Activated CD8-positive, alpha-beta T cell treated with anti-CD3 and anti-CD28 coated beads for 36 hours (primary cell): ENCODE results near the gene CPE. TPM values are rescaled to one million over a fixed set of nuclear protein-coding genes. Genes with fewer than 3 reads are reported as not detected.

Experiments
- ATAC-seq: fragments of 200-7000 bp; cut with Tn5 transposase; one replicate; pipeline ENCODE4 v1.10.0; 2021; ENCODE audit warnings: mild to moderate bottlenecking, moderate library complexity
- CTCF ChIA-PET: fragments of 350-600 bp; sonication (Branson Sonifier 250); formaldehyde crosslinking; loops from one replicate; lab custom pipeline; 2021; ENCODE audit warnings: antibody characterized with exemption; lab: Charles Lee
- POLR2A ChIA-PET: fragments of 350-600 bp; sonication (Branson Sonifier 250); formaldehyde crosslinking; loops from one replicate; lab custom pipeline; 2021; ENCODE audit warnings: antibody characterized with exemption; lab: Charles Lee
- DNase-seq: peaks from one replicate; pipeline ENCODE4 v3.0.0-alpha.2; 2020
- H3K27ac Mint-ChIP-seq: one replicate; pipeline ENCODE4 v1.8.0; 2021; ENCODE audit warnings: mild to moderate bottlenecking, mixed read lengths
- H3K27me3 Mint-ChIP-seq: one replicate; pipeline ENCODE4 v1.8.0; 2021; ENCODE audit warnings: mixed read lengths
- H3K36me3 Mint-ChIP-seq: one replicate; pipeline ENCODE4 v1.8.0; 2021; ENCODE audit warnings: low read depth, mixed read lengths
- H3K4me1 Mint-ChIP-seq: one replicate; pipeline ENCODE4 v1.8.0; 2021; ENCODE audit warnings: low read depth, mixed read lengths
- H3K4me3 Mint-ChIP-seq: one replicate; pipeline ENCODE4 v1.8.0; 2021; ENCODE audit warnings: mild to moderate bottlenecking, moderate library complexity, mixed read lengths
- H3K9me3 Mint-ChIP-seq: one replicate; pipeline ENCODE4 v1.8.0; 2021; ENCODE audit warnings: mixed read lengths
- intact Hi-C: fragments of 100-400 bp; cut with micrococcal nuclease; formaldehyde crosslinking; loops from one replicate; pipeline ENCODE4 v1.10.0; 2022
- total RNA-seq, 2 experiments: library from RNA; stranded (reverse); gene quantifications; one replicate each; pipeline ENCODE4 v1.2.3, GENCODE V29; 2021
- TF ChIP-seq, protein P1 (sequence below): fragments of 200-600 bp; IDR thresholded peaks from one replicate; pipeline ENCODE4 v1.8.0; 2022; ENCODE audit warnings: antibody characterized with exemption, mild to moderate bottlenecking

CPE gene
- total RNA-seq, 2 experiments from 2014 or later, result not detected

- TF ChIP-seq, protein P1, sequence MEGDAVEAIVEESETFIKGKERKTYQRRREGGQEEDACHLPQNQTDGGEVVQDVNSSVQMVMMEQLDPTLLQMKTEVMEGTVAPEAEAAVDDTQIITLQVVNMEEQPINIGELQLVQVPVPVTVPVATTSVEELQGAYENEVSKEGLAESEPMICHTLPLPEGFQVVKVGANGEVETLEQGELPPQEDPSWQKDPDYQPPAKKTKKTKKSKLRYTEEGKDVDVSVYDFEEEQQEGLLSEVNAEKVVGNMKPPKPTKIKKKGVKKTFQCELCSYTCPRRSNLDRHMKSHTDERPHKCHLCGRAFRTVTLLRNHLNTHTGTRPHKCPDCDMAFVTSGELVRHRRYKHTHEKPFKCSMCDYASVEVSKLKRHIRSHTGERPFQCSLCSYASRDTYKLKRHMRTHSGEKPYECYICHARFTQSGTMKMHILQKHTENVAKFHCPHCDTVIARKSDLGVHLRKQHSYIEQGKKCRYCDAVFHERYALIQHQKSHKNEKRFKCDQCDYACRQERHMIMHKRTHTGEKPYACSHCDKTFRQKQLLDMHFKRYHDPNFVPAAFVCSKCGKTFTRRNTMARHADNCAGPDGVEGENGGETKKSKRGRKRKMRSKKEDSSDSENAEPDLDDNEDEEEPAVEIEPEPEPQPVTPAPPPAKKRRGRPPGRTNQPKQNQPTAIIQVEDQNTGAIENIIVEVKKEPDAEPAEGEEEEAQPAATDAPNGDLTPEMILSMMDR, result no peak
- Mint-ChIP-seq H3K27ac (no peak overlapping the region), H3K9me3 (no peaks in the 10 kb centered on the region), H3K27me3 (no peaks in the 10 kb centered on the region), H3K4me1 (peaks cover 11% of the 10 kb centered on the region), H3K36me3 (no peaks in the 10 kb centered on the region), H3K4me3 (no peak overlapping the region)
- no peak for ATAC-seq
- CTCF ChIA-PET, result interaction anchor here (0.7 kb wide), 1 partner anchor 9 kb away, joined by 3 read pairs; no protein-coding TSS in a partner anchor
- DNase-seq, result no peak
- intact Hi-C loops, result no loop called here
- POLR2A ChIA-PET, result no interaction called here
Observed at GRCh38 chr4:165507381-165507780, 128.6 kb downstream of the CPE start.

- Mint-ChIP-seq H3K4me3 (no peak overlapping the region), H3K36me3 (no peaks in the 10 kb centered on the region), H3K4me1 (peaks cover 3% of the 10 kb centered on the region), H3K27ac (no peak overlapping the region), H3K27me3 (no peaks in the 10 kb centered on the region), H3K9me3 (no peaks in the 10 kb centered on the region)
- POLR2A ChIA-PET, result no interaction called here
- DNase-seq, result no peak
- CTCF ChIA-PET, result no interaction called here
- TF ChIP-seq, protein P1, result no peak
- intact Hi-C loops, result no loop called here
- no peak for ATAC-seq
Observed at GRCh38 chr4:165508372-165509120, 129.7 kb downstream of the CPE start.

- intact Hi-C loops, result no loop called here
- ChIA-PET CTCF (no interaction called here), POLR2A (no interaction called here)
- TF ChIP-seq, protein P1, result no peak
- no peak overlapping the region for H3K27ac Mint-ChIP-seq
- no peaks in the 10 kb centered on the region for H3K4me1 Mint-ChIP-seq
- no peaks in the 10 kb centered on the region for H3K9me3 Mint-ChIP-seq
- no peak for ATAC-seq
- no peak overlapping the region for H3K4me3 Mint-ChIP-seq
- no peak for DNase-seq
- no peaks in the 10 kb centered on the region for H3K36me3 Mint-ChIP-seq
- H3K27me3 Mint-ChIP-seq, result no peaks in the 10 kb centered on the region
Observed at GRCh38 chr4:165512424-165512823, 133.6 kb downstream of the CPE start.

GRCh38 chr4:165514739-165515138 lies 135.9 kb downstream of the CPE start:
- CTCF ChIA-PET, result interaction anchor here (1.1 kb wide), 1 partner anchor 21 kb away, joined by 6 read pairs; no protein-coding TSS in a partner anchor
- H3K27me3 Mint-ChIP-seq, result no peaks in the 10 kb centered on the region
- POLR2A ChIA-PET, result interaction anchor here (0.6 kb wide), 1 partner anchor 8 kb away, joined by 3 read pairs; no protein-coding TSS in a partner anchor
- H3K4me1 Mint-ChIP-seq, result no peaks in the 10 kb centered on the region
- H3K27ac Mint-ChIP-seq, result no peak overlapping the region
- ATAC-seq, result no peak
- DNase-seq, result no peak
- H3K9me3 Mint-ChIP-seq, result no peaks in the 10 kb centered on the region
- no peak overlapping the region for H3K4me3 Mint-ChIP-seq
- intact Hi-C loops, result no loop called here
- no peaks in the 10 kb centered on the region for H3K36me3 Mint-ChIP-seq
- TF ChIP-seq, protein P1, result no peak

DNA sequence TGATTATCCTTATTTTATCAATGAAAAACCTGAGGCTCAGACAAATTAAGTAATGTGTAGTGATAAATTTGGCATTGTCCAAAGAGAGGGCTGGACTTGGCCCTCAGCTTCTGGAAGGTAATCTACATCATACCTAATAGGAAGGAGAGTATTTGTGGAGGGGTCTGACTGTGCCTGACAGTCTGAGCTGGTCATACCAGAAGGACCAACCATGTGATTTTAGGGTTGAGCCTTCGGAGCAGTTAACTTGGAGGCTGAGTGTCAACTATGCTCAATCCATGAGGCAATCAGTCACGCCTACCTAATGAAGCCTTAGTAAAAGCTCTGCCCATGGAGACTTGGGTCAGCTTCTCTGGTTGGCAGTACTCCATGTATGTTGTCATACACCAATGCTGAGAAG lies 136.4 kb downstream of the CPE start:
- Mint-ChIP-seq H3K4me1 (no peaks in the 10 kb centered on the region), H3K36me3 (no peaks in the 10 kb centered on the region), H3K27ac (no peak overlapping the region), H3K4me3 (no peak overlapping the region), H3K9me3 (no peaks in the 10 kb centered on the region), H3K27me3 (no peaks in the 10 kb centered on the region)
- TF ChIP-seq, protein P1, result no peak
- intact Hi-C loops, result no loop called here
- ATAC-seq, result no peak
- ChIA-PET CTCF (interaction anchor here (1.1 kb wide), 1 partner anchor 22 kb away, joined by 6 read pairs; no protein-coding TSS in a partner anchor), POLR2A (no interaction called here)
- DNase-seq, result no peak
